HEK293 (cell line): ENCODE results near the gene GPRASP2.
"Not testable (repeated sequence)": the region's sequence is repeated elsewhere in the genome, so short reads cannot be mapped to it uniquely, and the experiment has no call there.

Experiments used
- CTCF ChIA-PET: fragments of 350-600 bp; formaldehyde crosslinking; extraction: SDS; loops from one replicate; lab custom pipeline; 2021; ENCODE audit warnings: antibody characterized with exemption; lab: Yijun Ruan, JAX
- POLR2A ChIA-PET: fragments of 300-600 bp; formaldehyde crosslinking; extraction: SDS; loops from one replicate; lab custom pipeline; 2020; ENCODE audit warnings: antibody characterized with exemption, inconsistent platforms; lab: Yijun Ruan, JAX
- H3K27ac ChIP-seq: fragments of 200-500 bp; sonication (Bioruptor generic); 2 replicates; pipeline ENCODE4 v1.5.1; 2014; ENCODE audit warnings: low read depth, low read length, control low read depth, inconsistent platforms; ENCODE audit errors: extremely low read depth
- H3K36me3 ChIP-seq, 2 experiments: fragments of 200-500 bp in 1 of 2; sonication (Bioruptor generic) in 1 of 2; 1 replicate in 1 of 2; 2 replicates in 1 of 2; pipeline ENCODE4 v1.5.1; 2014 to 2017; ENCODE audit warnings: inconsistent platforms in 2 of 2, low read length in 2 of 2; ENCODE audit not compliant: control insufficient read depth in 2 of 2, insufficient read depth in 1 of 2
- H3K4me1 ChIP-seq: fragments of 200-500 bp; sonication (Bioruptor generic); 2 replicates; pipeline ENCODE4 v1.5.1; 2014; ENCODE audit warnings: mild to moderate bottlenecking, low read length, inconsistent platforms; ENCODE audit not compliant: control insufficient read depth, insufficient read depth
- H3K4me3 ChIP-seq: 2 replicates; pipeline ENCODE4 v1.5.1; 2011; ENCODE audit warnings: low read depth, mild to moderate bottlenecking, control low read depth, low read length, moderate library complexity
- H3K9me3 ChIP-seq: fragments of 200-500 bp; sonication (Bioruptor generic); 2 replicates; pipeline ENCODE4 v1.5.1; 2014; ENCODE audit warnings: low read depth, low read length, inconsistent platforms; ENCODE audit not compliant: control insufficient read depth, insufficient read depth
- GLIS1 ChIP-seq: fragments of 450-650 bp; formaldehyde crosslinking; IDR thresholded peaks from 2 replicates; pipeline ENCODE4 v1.5.1; 2016; ENCODE audit warnings: missing biosample characterization, missing genetic modification characterization
- SALL2 ChIP-seq: fragments of 450-650 bp; formaldehyde crosslinking; IDR thresholded peaks from 2 replicates; pipeline ENCODE4 v1.5.0; 2017; ENCODE audit warnings: missing biosample characterization, mild to moderate bottlenecking, missing genetic modification characterization, borderline replicate concordance
- YY1 ChIP-seq: fragments of 450-650 bp; formaldehyde crosslinking; IDR thresholded peaks from 2 replicates; pipeline ENCODE4 v1.5.1; 2018; ENCODE audit warnings: missing biosample characterization, missing genetic modification characterization
- ZFP69B ChIP-seq: fragments of 450-650 bp; formaldehyde crosslinking; IDR thresholded peaks from 2 replicates; pipeline ENCODE4 v1.5.1; 2016; ENCODE audit warnings: missing biosample characterization, missing genetic modification characterization
- ZIC2 ChIP-seq: fragments of 450-650 bp; formaldehyde crosslinking; IDR thresholded peaks from 2 replicates; pipeline ENCODE4 v1.5.1; 2016; ENCODE audit warnings: missing biosample characterization, missing genetic modification characterization
- ZNF140 ChIP-seq: fragments of 450-650 bp; formaldehyde crosslinking; IDR thresholded peaks from 2 replicates; pipeline ENCODE4 v1.5.1; 2016; ENCODE audit warnings: missing biosample characterization, missing genetic modification characterization
- ZNF211 ChIP-seq: fragments of 450-650 bp; formaldehyde crosslinking; IDR thresholded peaks from 2 replicates; pipeline ENCODE4 v1.5.1; 2016; ENCODE audit warnings: low read depth, missing biosample characterization, missing genetic modification characterization
- ZNF341 ChIP-seq: fragments of 450-650 bp; formaldehyde crosslinking; IDR thresholded peaks from 2 replicates; pipeline ENCODE4; 2016; ENCODE audit warnings: low read depth, missing biosample characterization, missing genetic modification characterization
- ZNF37A ChIP-seq: fragments of 450-650 bp; IDR thresholded peaks from 2 replicates; pipeline ENCODE4 v1.5.1; 2018; ENCODE audit warnings: missing biosample characterization, missing genetic modification characterization
- ZNF394 ChIP-seq: fragments of 450-650 bp; formaldehyde crosslinking; IDR thresholded peaks from 2 replicates; pipeline ENCODE4 v1.5.1; 2016; ENCODE audit warnings: missing biosample characterization, missing genetic modification characterization, mild to moderate bottlenecking, moderate library complexity, borderline replicate concordance
- ZNF561 ChIP-seq: fragments of 450-650 bp; IDR thresholded peaks from 2 replicates; pipeline ENCODE4 v1.5.1; 2018; ENCODE audit warnings: missing biosample characterization, missing genetic modification characterization, borderline replicate concordance
- ZNF621 ChIP-seq: fragments of 450-650 bp; formaldehyde crosslinking; IDR thresholded peaks from 2 replicates; pipeline ENCODE4 v1.5.1; 2017; ENCODE audit warnings: missing biosample characterization, missing genetic modification characterization
- ZNF626 ChIP-seq: fragments of 450-650 bp; sonication (Bioruptor Pico); formaldehyde crosslinking; IDR thresholded peaks from 2 replicates; pipeline ENCODE4 v1.5.1; 2018; ENCODE audit warnings: missing biosample characterization, missing genetic modification characterization, inconsistent platforms
- ZNF660 ChIP-seq: fragments of 450-650 bp; IDR thresholded peaks from 2 replicates; pipeline ENCODE4 v1.5.1; 2018; ENCODE audit warnings: missing biosample characterization, mild to moderate bottlenecking, missing genetic modification characterization
- ZNF747 ChIP-seq: fragments of 450-650 bp; formaldehyde crosslinking; IDR thresholded peaks from 2 replicates; pipeline ENCODE4 v1.5.1; 2016; ENCODE audit warnings: missing biosample characterization, missing genetic modification characterization
- ZNF777 ChIP-seq: fragments of 450-650 bp; formaldehyde crosslinking; IDR thresholded peaks from 2 replicates; pipeline ENCODE4 v1.5.1; 2017; ENCODE audit warnings: missing biosample characterization, missing genetic modification characterization, borderline replicate concordance
- ZNF843 ChIP-seq: fragments of 450-650 bp; formaldehyde crosslinking; IDR thresholded peaks from 2 replicates; pipeline ENCODE4 v1.5.1; 2016; ENCODE audit warnings: missing biosample characterization, missing genetic modification characterization
- TF ChIP-seq, protein P1 (sequence below): fragments of 450-650 bp; formaldehyde crosslinking; IDR thresholded peaks from 2 replicates; pipeline ENCODE4 v1.5.1; 2016; ENCODE audit warnings: missing biosample characterization, missing genetic modification characterization
- TF ChIP-seq, protein P2 (sequence below): fragments of 450-650 bp; formaldehyde crosslinking; IDR thresholded peaks from 2 replicates; pipeline ENCODE4 v1.5.1; 2016; ENCODE audit warnings: missing biosample characterization, missing genetic modification characterization
- TF ChIP-seq, protein P3 (sequence below): fragments of 450-650 bp; formaldehyde crosslinking; IDR thresholded peaks from 2 replicates; pipeline ENCODE4 v1.5.1; 2017; ENCODE audit warnings: missing biosample characterization, missing genetic modification characterization
- TF ChIP-seq, protein P4 (sequence below): fragments of 450-650 bp; formaldehyde crosslinking; optimal IDR thresholded peaks from 2 replicates; pipeline ENCODE3; 2016; ENCODE audit warnings: missing biosample characterization, mild to moderate bottlenecking, missing genetic modification characterization
- TF ChIP-seq, protein P5 (sequence below): fragments of 450-650 bp; formaldehyde crosslinking; IDR thresholded peaks from 2 replicates; pipeline ENCODE4 v1.5.1; 2017; ENCODE audit warnings: missing biosample characterization, missing genetic modification characterization
- TF ChIP-seq, protein P6 (sequence below): fragments of 450-650 bp; formaldehyde crosslinking; IDR thresholded peaks from 2 replicates; pipeline ENCODE4 v1.5.1; 2016; ENCODE audit warnings: missing biosample characterization, missing genetic modification characterization

The GPRASP2 gene

DNA sequence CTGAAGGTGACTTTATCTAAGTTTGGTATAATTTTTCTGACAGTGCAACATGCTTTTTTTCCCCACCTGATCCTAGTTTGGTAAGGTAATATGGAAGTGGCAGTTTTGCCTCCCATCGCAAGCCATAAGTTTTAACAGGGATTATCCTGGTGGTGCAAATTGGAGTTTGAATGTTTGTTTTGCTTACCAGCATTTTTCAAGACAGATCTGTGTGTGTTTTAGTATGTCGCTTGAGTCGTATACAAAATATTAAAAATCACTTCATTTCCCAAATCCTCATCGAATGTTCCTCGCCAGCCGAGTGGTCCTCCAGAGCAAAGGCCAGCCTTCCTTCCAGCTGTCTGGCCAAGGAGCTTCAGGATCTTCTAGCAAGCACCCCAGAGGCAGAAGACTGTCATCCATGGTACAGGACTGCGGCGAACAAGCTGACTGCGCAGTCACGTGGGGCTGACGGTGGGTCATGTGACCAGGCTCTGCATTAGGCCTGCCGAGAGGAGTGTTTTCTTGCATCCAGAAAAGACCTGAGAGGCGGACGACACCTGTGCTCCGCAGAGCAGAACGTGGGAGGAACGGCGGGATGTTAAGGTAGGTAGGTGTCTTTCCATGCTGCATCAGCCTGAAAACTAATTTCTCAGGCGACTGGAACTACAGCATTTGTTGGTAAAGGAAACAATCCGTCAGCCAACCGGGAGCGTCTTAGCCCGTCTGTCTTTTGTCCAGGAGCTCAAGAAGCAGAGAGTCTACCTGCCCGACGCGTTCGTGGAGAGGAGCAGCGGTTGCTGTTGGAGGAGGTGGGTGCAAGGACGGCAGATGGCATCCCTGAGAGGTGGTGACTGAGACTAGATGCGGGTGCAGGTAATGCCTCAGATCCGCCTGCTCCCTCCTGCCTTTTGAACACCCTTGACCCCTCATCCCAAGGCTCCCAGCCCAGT is 8.3 kb downstream of the GPRASP2 start, which contains the start of gene GPRASP3 (continued):
- TF ChIP-seq ZNF621: no peak
- TF ChIP-seq ZNF561: no peak
- no peak for TF ChIP-seq ZNF747 (tag by site-specific recombination)
- TF ChIP-seq ZFP69B (tag by site-specific recombination): no peak
- TF ChIP-seq ZNF37A (tag by site-specific recombination): no peak
- TF ChIP-seq, protein P1, sequence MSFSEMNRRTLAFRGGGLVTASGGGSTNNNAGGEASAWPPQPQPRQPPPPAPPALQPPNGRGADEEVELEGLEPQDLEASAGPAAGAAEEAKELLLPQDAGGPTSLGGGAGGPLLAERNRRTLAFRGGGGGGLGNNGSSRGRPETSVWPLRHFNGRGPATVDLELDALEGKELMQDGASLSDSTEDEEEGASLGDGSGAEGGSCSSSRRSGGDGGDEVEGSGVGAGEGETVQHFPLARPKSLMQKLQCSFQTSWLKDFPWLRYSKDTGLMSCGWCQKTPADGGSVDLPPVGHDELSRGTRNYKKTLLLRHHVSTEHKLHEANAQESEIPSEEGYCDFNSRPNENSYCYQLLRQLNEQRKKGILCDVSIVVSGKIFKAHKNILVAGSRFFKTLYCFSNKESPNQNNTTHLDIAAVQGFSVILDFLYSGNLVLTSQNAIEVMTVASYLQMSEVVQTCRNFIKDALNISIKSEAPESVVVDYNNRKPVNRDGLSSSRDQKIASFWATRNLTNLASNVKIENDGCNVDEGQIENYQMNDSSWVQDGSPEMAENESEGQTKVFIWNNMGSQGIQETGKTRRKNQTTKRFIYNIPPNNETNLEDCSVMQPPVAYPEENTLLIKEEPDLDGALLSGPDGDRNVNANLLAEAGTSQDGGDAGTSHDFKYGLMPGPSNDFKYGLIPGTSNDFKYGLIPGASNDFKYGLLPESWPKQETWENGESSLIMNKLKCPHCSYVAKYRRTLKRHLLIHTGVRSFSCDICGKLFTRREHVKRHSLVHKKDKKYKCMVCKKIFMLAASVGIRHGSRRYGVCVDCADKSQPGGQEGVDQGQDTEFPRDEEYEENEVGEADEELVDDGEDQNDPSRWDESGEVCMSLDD: no peak
- TF ChIP-seq, protein P2, sequence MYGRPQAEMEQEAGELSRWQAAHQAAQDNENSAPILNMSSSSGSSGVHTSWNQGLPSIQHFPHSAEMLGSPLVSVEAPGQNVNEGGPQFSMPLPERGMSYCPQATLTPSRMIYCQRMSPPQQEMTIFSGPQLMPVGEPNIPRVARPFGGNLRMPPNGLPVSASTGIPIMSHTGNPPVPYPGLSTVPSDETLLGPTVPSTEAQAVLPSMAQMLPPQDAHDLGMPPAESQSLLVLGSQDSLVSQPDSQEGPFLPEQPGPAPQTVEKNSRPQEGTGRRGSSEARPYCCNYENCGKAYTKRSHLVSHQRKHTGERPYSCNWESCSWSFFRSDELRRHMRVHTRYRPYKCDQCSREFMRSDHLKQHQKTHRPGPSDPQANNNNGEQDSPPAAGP (tag by site-specific recombination): no peak
- no peak for TF ChIP-seq GLIS1 (tag by site-specific recombination)
- TF ChIP-seq ZIC2 (tag by site-specific recombination): no peak
- TF ChIP-seq ZNF843: 0 out of 2 replicates have a peak, but pooled peaks have one; percentile 13
- TF ChIP-seq, protein P3, sequence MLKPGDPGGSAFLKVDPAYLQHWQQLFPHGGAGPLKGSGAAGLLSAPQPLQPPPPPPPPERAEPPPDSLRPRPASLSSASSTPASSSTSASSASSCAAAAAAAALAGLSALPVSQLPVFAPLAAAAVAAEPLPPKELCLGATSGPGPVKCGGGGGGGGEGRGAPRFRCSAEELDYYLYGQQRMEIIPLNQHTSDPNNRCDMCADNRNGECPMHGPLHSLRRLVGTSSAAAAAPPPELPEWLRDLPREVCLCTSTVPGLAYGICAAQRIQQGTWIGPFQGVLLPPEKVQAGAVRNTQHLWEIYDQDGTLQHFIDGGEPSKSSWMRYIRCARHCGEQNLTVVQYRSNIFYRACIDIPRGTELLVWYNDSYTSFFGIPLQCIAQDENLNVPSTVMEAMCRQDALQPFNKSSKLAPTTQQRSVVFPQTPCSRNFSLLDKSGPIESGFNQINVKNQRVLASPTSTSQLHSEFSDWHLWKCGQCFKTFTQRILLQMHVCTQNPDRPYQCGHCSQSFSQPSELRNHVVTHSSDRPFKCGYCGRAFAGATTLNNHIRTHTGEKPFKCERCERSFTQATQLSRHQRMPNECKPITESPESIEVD: no peak

DNA sequence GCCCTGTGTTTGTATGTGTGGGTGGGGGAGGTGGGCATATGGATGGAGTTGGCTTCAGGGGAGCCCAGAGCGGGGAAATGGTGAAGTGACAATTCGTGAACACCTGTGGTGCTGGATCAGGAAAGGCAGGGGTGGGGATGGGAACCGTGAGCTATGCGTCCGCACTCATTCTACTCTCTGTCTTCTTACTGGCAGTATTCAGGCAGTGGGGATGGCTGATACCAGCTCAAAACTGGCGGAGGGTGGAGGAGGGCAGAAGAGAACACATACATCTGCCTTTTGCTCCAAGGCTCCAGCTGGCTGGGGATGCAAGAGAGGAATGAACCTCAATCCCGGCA is 8.9 kb downstream of the GPRASP2 start:
- CTCF ChIA-PET: interaction anchor here (0.8 kb wide), 1 partner anchor 32 kb away, joined by 3 read pairs; no protein-coding TSS in a partner anchor
- POLR2A ChIA-PET: not testable (repeated sequence)

DNA sequence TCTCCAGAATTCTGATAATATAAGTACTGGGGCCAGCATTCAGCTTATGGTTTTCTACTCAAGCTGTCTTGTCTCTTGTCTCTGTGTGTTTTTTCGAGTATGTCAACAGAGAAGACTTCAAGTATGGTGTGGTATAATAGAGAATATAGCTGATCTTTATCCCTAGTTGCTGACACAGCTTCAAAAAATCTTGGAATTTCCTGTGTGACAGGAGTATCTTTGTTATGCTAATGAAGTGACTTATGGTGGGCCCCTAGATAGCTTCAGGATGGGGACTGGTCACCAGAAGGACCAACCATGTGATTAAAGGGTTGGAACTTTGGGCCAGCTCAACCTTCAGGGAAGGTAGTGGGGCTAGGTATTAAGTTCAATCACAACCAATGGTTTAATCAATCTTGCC is 11.2 kb downstream of the GPRASP2 start:
- peaks cover 0 to 16% of the 10 kb centered on the region in 2 experiments; a peak in 2 of 3 replicates for H3K36me3 ChIP-seq
- H3K4me1 ChIP-seq: no peaks in the 10 kb centered on the region
- ChIA-PET POLR2A (no interaction called here), CTCF (interaction anchor here (0.7 kb wide), 1 partner anchor 97 kb away, joined by 3 read pairs; no protein-coding TSS in a partner anchor)
- no peak overlapping the region for H3K4me3 ChIP-seq
- no peaks in the 10 kb centered on the region for H3K9me3 ChIP-seq
- H3K27ac ChIP-seq: no peak overlapping the region
- TF ChIP-seq ZNF211 (tag by site-specific recombination) (no peak), ZNF140 (tag by site-specific recombination) (no peak), ZNF341 (no peak), SALL2 (tag by site-specific recombination) (no peak), YY1 (no peak), ZNF394 (tag by site-specific recombination) (no peak), ZNF626 (tag by site-specific recombination) (no peak), ZNF747 (tag by site-specific recombination) (no peak), ZNF777 (tag by site-specific recombination) (no peak), ZNF660 (no peak)
- TF ChIP-seq, protein P4, sequence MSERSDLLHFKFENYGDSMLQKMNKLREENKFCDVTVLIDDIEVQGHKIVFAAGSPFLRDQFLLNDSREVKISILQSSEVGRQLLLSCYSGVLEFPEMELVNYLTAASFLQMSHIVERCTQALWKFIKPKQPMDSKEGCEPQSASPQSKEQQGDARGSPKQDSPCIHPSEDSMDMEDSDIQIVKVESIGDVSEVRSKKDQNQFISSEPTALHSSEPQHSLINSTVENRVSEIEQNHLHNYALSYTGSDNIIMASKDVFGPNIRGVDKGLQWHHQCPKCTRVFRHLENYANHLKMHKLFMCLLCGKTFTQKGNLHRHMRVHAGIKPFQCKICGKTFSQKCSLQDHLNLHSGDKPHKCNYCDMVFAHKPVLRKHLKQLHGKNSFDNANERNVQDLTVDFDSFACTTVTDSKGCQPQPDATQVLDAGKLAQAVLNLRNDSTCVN (tag by site-specific recombination): no peak
- TF ChIP-seq, protein P5, sequence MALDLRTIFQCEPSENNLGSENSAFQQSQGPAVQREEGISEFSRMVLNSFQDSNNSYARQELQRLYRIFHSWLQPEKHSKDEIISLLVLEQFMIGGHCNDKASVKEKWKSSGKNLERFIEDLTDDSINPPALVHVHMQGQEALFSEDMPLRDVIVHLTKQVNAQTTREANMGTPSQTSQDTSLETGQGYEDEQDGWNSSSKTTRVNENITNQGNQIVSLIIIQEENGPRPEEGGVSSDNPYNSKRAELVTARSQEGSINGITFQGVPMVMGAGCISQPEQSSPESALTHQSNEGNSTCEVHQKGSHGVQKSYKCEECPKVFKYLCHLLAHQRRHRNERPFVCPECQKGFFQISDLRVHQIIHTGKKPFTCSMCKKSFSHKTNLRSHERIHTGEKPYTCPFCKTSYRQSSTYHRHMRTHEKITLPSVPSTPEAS: no peak
- TF ChIP-seq, protein P6, sequence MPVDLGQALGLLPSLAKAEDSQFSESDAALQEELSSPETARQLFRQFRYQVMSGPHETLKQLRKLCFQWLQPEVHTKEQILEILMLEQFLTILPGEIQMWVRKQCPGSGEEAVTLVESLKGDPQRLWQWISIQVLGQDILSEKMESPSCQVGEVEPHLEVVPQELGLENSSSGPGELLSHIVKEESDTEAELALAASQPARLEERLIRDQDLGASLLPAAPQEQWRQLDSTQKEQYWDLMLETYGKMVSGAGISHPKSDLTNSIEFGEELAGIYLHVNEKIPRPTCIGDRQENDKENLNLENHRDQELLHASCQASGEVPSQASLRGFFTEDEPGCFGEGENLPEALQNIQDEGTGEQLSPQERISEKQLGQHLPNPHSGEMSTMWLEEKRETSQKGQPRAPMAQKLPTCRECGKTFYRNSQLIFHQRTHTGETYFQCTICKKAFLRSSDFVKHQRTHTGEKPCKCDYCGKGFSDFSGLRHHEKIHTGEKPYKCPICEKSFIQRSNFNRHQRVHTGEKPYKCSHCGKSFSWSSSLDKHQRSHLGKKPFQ: no peak

More for the DNA sequence above, 8.9 kb downstream of the GPRASP2 start:
- not testable (repeated sequence) for H3K9me3 ChIP-seq, H3K4me1 ChIP-seq, H3K27ac ChIP-seq, H3K36me3 ChIP-seq
- H3K4me3 ChIP-seq: peak overlapping the region; percentile 44
